ENCODE measurements around the gene ADAMTS4.

Gene ADAMTS4

DNA sequence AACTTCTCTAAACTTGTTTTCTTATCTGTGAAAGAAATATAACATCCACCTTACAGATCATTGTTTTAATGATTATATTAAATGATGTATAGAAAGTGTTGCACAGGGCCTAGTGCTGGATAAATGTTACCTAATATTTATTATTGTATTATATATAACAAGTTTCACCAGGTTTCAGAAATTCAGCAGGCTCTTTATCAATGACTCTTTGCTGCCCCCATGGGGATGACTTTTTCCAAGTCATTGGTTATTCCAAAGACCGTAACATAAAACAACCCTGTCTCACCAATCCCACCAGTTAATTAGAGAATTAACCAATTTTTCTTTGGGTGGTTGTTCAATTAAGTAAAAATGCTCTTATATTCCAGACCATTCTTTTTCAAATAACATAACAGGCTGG, 59.1 kb downstream of the ADAMTS4 start:
- no peak for DNase-seq

DNA sequence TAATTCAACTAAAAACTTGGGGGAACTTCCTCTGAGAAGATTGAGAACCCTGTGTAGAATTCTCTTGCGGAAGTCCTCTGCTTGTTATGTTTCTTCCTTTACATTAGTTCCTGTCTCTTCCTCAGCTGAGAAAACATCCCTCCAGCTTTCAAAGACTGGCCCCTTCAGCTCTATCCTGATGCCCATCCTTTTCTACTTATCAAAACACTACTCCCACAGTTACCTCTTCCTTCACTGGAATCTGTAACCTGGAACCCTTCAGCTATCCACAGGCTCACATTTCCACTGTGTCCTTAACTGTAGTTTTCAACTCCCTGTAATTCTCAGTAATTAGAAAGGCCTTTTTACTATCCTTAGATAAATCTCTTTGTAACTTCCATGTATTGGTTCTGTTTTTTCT, 60.4 kb downstream of the ADAMTS4 start:
- no peak for DNase-seq

DNA sequence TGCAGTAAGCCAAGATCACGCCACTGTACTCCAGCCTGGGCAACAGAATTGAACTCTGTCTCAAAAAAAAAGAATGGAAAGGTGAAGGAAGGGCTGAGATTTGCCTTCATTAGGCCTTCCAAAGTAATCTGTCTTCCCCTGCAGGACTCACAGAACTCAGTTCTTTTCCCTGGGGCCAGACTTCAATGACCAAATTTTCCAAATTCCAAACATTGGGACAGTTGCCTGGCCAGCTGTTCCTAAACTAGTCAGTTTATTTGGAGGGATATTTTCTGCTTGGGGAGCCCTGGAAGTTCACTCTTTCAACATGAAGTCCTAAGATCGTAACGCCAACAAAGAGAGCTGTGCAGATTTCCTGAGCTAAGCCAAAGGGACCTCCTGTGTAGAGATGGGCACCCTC, 61.0 kb downstream of the ADAMTS4 start:
- DNase-seq, result no peak

All from fibroblast of skin of back (primary cell).